CD4-positive, alpha-beta T cell treated with Interleukin-21 for 1 hour (primary cell): ENCODE data around the gene ATP8B3.

Experiments
- DNase-seq: peaks from one replicate; pipeline ENCODE4 v3.0.0-alpha.2; 2020

ATP8B3 gene

DNA sequence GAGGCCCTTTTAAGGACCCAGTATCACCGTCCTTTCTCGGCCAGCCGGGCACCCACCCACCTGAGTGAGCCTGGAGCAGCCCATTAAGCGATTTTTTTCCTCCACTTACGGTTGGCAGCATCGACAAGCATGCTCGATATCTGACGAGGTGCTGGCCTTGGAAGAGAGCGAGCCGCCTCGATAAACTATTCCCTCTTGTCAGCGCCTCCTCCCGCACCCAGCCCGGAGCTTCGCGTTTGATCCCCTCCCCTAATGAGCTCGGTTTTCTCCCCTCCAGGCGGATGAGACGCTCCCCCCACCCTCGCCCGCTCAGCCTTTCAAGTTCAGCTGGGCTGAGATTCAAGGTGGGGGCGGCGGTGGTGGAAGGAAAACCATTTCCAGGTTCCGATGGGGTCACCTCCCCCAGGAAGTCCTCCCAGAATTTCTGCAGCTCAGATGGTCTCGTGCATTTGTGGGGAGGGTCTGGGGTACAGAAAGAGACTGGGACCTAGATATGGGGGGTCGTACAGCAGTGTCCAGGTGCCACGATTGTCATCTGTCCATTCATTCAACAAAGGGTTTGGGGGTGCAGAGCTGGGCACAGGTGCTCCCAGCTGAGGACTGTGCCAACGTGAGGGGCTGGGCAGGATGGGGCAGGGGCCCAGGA, 77.6 kb downstream of the ATP8B3 start:
- DNase-seq: no peak
